Activated T-cell treated with anti-CD3 and anti-CD28 coated beads, Interleukin-2, amount 50 U/mL, for 4 hours (primary cell): ENCODE data around the gene TTYH1. TPM values are rescaled to one million over a fixed set of nuclear protein-coding genes. Genes with fewer than 3 reads are reported as not detected.

Experiments
- ATAC-seq, 2 donors: fragments of 200-7000 bp; cut with Tn5 transposase; one replicate each; pipeline ENCODE4 v1.10.0; 2021
- DNase-seq: peaks from one replicate; pipeline ENCODE4 v3.0.0-alpha.2; 2020
- H3K27me3 Mint-ChIP-seq: one replicate; pipeline ENCODE4 v1.8.0; 2021; ENCODE audit warnings: low read depth, mixed read lengths
- H3K36me3 Mint-ChIP-seq: one replicate; pipeline ENCODE4 v1.8.0; 2022; ENCODE audit warnings: mixed read lengths; ENCODE audit not compliant: insufficient read depth
- H3K4me1 Mint-ChIP-seq: one replicate; pipeline ENCODE4 v1.8.0; 2021; ENCODE audit warnings: low read depth, mixed read lengths
- H3K4me3 Mint-ChIP-seq: one replicate; pipeline ENCODE4 v1.8.0; 2021; ENCODE audit warnings: mild to moderate bottlenecking, moderate library complexity, mixed read lengths
- H3K9me3 Mint-ChIP-seq: one replicate; pipeline ENCODE4 v1.8.0; 2021; ENCODE audit warnings: mixed read lengths
- total RNA-seq, 3 donors: library from RNA; stranded (reverse); gene quantifications; one replicate each; pipeline ENCODE4 v1.2.1, GENCODE V29; 2021

The TTYH1 gene
- total RNA-seq, 3 donors from 2014 or later: 0.46 TPM; not detected in 2

DNA sequence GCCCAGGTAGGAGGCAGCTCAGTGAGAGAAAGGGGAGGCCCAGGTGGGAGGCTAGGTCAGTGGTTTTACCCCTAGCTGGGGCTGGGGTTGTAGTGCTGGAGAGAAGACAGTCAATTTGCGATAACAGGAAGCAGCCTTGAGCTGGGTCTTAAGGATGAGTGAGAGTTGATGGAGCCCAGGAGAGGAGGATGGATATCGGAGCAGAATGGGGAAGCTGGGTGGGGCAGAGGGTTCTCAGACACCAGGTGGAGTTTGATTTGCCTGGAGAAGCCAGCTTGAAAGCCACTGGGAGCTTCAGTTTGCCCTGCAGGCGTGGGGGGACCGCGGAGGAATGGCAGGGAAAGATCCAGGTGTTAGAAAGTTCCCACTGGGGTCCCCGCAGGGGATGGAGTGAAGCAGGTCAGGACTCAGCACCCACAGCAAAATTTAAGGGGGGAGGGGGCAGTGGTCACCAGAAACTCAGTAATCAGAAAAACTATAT lies 58.7 kb downstream of the TTYH1 start:
- DNase-seq (no peak), ATAC-seq (peak in 1 of 2 donors; percentile 13)
- peaks cover 11% of the 10 kb centered on the region for H3K4me1 Mint-ChIP-seq
- no peaks in the 10 kb centered on the region for H3K9me3 Mint-ChIP-seq
- no peaks in the 10 kb centered on the region for H3K36me3 Mint-ChIP-seq
- no peak overlapping the region for H3K4me3 Mint-ChIP-seq
- peaks cover 51% of the 10 kb centered on the region for H3K27me3 Mint-ChIP-seq

DNA sequence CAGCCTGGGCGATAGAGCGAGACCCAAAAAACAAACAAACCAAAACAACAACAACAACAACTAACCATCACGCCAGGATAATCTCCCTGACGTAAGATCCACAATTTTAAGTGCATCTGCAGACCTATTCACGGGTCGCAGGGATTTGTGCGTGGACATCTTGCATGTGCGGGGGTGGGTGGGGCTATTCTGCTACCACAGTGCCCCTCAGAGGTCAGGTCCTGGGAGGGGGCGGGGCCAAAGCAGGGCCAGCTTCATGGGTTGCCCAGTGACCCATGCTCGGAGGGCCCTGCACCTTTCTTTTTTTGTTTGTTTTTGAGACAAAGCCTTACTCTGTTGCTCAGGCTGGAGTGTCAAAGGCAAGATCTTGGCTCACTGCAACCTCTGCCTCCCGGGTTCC lies 60.4 kb downstream of the TTYH1 start:
- DNase-seq (no peak), ATAC-seq (no peak)
- no peak overlapping the region for H3K4me3 Mint-ChIP-seq
- peaks cover 4% of the 10 kb centered on the region for H3K4me1 Mint-ChIP-seq
- H3K9me3 Mint-ChIP-seq: no peaks in the 10 kb centered on the region
- H3K27me3 Mint-ChIP-seq: peaks cover 40% of the 10 kb centered on the region
- no peaks in the 10 kb centered on the region for H3K36me3 Mint-ChIP-seq

DNA sequence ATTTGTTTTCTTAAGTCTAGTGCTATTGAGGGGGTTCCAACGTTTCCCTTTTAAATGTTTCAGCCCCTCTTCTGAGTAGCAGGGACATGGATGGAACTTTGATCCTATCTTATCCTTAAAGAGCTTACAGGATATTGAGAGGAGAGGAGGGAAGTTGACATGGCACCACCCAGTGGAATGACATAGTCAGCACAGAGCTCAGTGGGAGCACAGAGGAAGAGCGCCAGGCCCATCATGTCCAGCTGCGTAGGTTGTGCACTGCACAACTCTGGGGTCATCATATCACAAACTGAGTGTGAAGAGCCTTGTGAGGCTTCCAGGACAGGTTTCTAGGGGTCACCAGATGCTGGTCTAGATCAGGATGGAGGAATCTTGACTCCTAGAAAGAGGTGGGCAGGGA lies 62.4 kb downstream of the TTYH1 start:
- H3K4me1 Mint-ChIP-seq: peaks cover 8% of the 10 kb centered on the region
- ATAC-seq (no peak), DNase-seq (no peak)
- H3K4me3 Mint-ChIP-seq: no peak overlapping the region
- H3K36me3 Mint-ChIP-seq: no peaks in the 10 kb centered on the region
- H3K9me3 Mint-ChIP-seq: no peaks in the 10 kb centered on the region
- peaks cover 42% of the 10 kb centered on the region for H3K27me3 Mint-ChIP-seq

DNA sequence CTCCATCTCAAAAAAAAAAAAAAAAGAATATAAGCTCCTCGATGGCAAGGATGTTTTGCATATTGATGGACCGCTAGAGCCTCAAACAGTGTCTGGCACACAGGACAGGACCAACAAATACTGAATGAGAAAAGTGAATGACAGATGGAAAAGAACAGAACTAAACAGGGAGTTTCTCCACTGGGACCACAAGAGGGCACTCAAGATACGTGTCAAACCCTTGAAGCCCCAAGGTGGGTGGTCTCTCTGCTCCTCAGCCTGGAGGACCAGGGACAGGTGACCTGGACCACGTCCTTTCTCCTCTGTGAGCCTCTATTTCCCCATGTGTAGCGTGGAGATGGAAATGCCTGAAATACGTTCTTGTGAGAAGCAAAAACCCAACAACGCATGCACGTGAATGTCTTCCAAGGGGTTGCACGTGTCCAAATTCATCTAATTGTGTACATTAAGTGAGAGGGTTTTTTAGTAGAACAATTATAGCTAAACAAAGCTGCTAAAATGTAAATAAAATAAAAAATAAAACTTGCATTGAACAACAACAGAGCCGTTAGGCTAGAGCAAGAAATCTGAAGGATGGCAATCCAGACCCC lies 63.5 kb downstream of the TTYH1 start:
- Mint-ChIP-seq H3K9me3 (no peaks in the 10 kb centered on the region), H3K27me3 (peaks cover 36% of the 10 kb centered on the region), H3K36me3 (no peaks in the 10 kb centered on the region), H3K4me1 (peaks cover 6% of the 10 kb centered on the region), H3K4me3 (no peak overlapping the region)
- ATAC-seq (peak in 1 of 2 donors; percentile 43), DNase-seq (no peak)

DNA sequence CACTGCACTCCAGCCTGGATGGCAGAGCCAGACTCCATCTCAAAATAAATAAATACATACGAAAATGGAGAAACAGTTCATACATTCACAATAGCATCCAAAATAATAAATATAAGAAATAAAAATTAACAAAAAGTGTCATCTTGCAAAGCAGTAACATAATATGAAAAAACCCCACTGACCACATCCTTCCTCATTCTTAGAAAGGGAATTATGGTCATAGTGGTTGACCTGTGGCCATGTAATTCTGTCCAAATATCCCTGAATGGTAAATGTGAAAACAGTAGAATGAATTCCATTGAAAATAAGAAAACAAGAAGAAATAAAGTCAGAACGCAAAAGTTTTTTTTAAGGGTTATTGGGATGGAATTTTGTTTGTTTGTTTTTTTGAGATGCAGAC lies 64.8 kb downstream of the TTYH1 start:
- no peaks in the 10 kb centered on the region for H3K9me3 Mint-ChIP-seq
- H3K36me3 Mint-ChIP-seq: no peaks in the 10 kb centered on the region
- peaks cover 38% of the 10 kb centered on the region for H3K27me3 Mint-ChIP-seq
- no peak overlapping the region for H3K4me3 Mint-ChIP-seq
- ATAC-seq (no peak), DNase-seq (no peak)
- H3K4me1 Mint-ChIP-seq: peaks cover 6% of the 10 kb centered on the region

DNA sequence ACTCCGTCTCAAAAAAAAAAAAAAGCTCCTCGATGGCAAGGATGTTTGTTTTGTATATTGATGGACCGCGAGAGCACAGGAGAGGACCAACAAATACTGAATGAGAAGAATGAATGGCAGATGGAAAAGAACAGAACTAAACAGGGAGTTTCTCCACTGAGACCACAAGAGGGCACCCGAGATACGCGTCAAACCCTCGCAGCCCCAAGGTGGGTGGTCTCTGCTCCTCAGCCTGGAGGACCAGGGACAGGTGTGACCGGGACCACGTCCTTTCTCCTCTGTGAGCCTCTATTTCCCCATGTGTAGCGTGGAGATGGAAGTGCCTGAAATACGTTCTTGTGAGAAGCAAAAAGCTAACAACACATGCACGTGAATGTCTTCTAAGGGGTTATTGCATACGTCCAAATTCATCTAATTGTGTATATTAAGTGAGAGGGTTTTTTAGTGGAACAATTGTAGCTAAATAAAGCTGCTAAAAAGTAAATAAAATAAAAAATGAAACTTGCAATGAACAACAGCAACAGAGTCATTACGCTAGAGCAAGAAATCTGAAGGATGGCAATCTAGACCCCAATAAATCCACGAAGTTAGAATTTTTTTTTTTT lies 66.2 kb downstream of the TTYH1 start:
- Mint-ChIP-seq H3K4me1 (peaks cover 8% of the 10 kb centered on the region), H3K9me3 (no peaks in the 10 kb centered on the region), H3K27me3 (peaks cover 43% of the 10 kb centered on the region), H3K4me3 (no peak overlapping the region), H3K36me3 (no peaks in the 10 kb centered on the region)
- DNase-seq: no peak
- ATAC-seq: no peak

DNA sequence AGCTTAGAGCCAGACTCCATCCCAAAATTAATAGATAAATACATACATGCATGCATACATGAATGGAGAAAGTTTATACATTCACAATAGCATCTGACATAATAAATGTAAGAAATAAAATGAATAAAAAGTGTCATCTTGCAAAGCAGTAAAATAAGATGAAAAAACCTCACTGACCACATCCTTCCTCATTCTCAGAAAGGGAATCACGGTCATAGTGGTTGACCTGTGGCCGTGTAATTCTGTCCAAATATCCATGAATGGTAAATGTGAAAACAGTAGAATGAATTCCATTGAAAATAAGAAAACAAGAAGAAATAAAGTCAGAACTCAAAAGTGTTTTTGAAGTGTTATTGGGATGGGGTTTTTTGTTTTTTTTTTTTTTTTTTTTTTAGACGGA lies 67.6 kb downstream of the TTYH1 start:
- DNase-seq: no peak
- no peaks in the 10 kb centered on the region for H3K36me3 Mint-ChIP-seq
- peaks cover 8% of the 10 kb centered on the region for H3K4me1 Mint-ChIP-seq
- H3K27me3 Mint-ChIP-seq: peaks cover 36% of the 10 kb centered on the region
- no peak for ATAC-seq
- no peak overlapping the region for H3K4me3 Mint-ChIP-seq
- H3K9me3 Mint-ChIP-seq: no peaks in the 10 kb centered on the region

DNA sequence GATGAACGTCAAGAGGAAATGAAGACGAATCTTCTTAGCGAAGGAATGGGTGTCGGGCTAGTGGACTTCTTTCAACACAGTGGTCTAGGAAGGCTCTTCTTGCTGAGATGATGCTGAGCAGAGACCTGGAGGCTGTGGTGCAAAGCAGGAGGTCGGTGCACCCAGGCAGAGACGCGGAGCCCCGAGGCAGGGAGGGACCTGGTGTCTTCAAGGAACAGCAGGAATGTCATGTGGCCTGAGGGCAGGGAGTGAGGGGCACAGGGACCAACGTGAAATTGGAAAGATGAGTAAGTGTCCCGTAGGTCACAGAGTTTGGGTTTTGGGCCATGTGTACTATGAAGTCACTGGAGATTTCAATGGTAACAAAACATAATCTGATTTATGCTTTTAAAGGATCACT lies 69.2 kb downstream of the TTYH1 start:
- Mint-ChIP-seq H3K4me1 (peaks cover 8% of the 10 kb centered on the region), H3K9me3 (no peaks in the 10 kb centered on the region), H3K36me3 (no peaks in the 10 kb centered on the region), H3K27me3 (peaks cover 31% of the 10 kb centered on the region), H3K4me3 (no peak overlapping the region)
- DNase-seq (no peak), ATAC-seq (no peak)

DNA sequence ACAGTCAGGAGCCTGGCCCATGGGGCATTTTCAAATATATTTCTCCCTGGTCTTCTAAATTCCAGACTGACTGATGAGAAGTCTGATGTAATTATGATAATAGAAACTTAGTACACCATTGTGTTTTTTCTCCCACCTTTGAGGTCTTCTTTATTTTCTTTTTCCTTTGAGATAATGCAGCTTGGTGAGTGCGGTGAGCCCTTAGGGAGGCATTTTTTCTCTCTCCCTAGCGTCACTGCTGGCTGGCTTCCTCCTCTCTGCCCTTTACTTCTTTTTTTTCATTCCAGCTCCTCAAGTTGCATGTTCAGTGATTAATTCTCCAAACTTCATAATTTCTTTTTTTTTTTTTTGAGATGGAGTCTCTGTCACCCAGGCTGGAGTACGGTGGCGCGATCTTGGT lies 70.6 kb downstream of the TTYH1 start:
- Mint-ChIP-seq H3K27me3 (peaks cover 28% of the 10 kb centered on the region), H3K4me3 (no peak overlapping the region), H3K4me1 (peaks cover 8% of the 10 kb centered on the region), H3K36me3 (no peaks in the 10 kb centered on the region), H3K9me3 (no peaks in the 10 kb centered on the region)
- ATAC-seq: no peak
- no peak for DNase-seq

Other genes with a start within 250 kb of the TTYH1 start
- gene TMC4, start 242.3 kb upstream of the TTYH1 start, total RNA-seq: under 1 TPM; 0.63 to 0.98 (median 0.79) TPM
- gene MBOAT7, start 225.9 kb upstream of the TTYH1 start, total RNA-seq: 100 to 1,000 TPM in 2 of 3 donors, 10 to 100 TPM in 1; 96.3 to 122 (median 108) TPM
- gene TSEN34, start 224.2 kb upstream of the TTYH1 start, total RNA-seq: 10 to 100 TPM; 22.7 to 29.1 (median 25.9) TPM
- gene RPS9, start 214.6 kb upstream of the TTYH1 start, total RNA-seq: 1,000 to 10,000 TPM; 2,430 to 2,508 (median 2,489) TPM
- gene LILRB3, start 192.5 kb upstream of the TTYH1 start, total RNA-seq: not detected
- gene LILRA6, start 172.7 kb upstream of the TTYH1 start, total RNA-seq: not detected
- gene LILRB5, start 158.2 kb upstream of the TTYH1 start, total RNA-seq: not detected
- gene LILRB2, start 134.4 kb upstream of the TTYH1 start, total RNA-seq: not detected
- gene LILRA5, start 102.3 kb upstream of the TTYH1 start, total RNA-seq: not detected
- gene LILRA4, start 76.3 kb upstream of the TTYH1 start, total RNA-seq: not detected
- 1 to 10 TPM; 4.7 to 6.1 (median 5.5) TPM for gene LAIR1, start 50.5 kb upstream of the TTYH1 start, total RNA-seq
- gene LENG8, start 33.7 kb downstream of the TTYH1 start, total RNA-seq: 100 to 1,000 TPM; 138 to 157 (median 145) TPM
- 1 to 10 TPM; 4.8 to 5.4 (median 5.2) TPM for gene LENG9, start 48.3 kb downstream of the TTYH1 start, total RNA-seq
- gene CDC42EP5, start 57.8 kb downstream of the TTYH1 start, total RNA-seq: under 1 TPM in 1 of 3 donors, not detected in 2; 0.30 TPM
- under 1 TPM; 0.35 to 0.76 (median 0.58) TPM for gene LAIR2, start 87.4 kb downstream of the TTYH1 start, total RNA-seq
- not detected for gene LILRA2, start 158.3 kb downstream of the TTYH1 start, total RNA-seq
- not detected for gene LILRA1, start 178.2 kb downstream of the TTYH1 start, total RNA-seq
- 1 to 10 TPM in 1 of 3 donors, under 1 TPM in 2; 0.37 to 1.1 (median 0.83) TPM for gene LILRB1, start 215.0 kb downstream of the TTYH1 start, total RNA-seq
- gene LILRB4, start 247.5 kb downstream of the TTYH1 start, total RNA-seq: under 1 TPM in 1 of 3 donors, not detected in 2; 0.22 TPM